Activated CD4-positive, alpha-beta T cell treated with anti-CD3 and anti-CD28 coated beads for 24 hours (primary cell): ENCODE results near the gene GNB4.

Experiments
- DNase-seq, 2 donors: peaks; one replicate each; pipeline ENCODE4 v3.0.0-alpha.2; 2020; ENCODE audit warnings: low read depth in 2 of 2

Gene GNB4

GRCh38 chr3:179436517-179436916, 14.8 kb downstream of the GNB4 start:
- no peak for DNase-seq

DNA sequence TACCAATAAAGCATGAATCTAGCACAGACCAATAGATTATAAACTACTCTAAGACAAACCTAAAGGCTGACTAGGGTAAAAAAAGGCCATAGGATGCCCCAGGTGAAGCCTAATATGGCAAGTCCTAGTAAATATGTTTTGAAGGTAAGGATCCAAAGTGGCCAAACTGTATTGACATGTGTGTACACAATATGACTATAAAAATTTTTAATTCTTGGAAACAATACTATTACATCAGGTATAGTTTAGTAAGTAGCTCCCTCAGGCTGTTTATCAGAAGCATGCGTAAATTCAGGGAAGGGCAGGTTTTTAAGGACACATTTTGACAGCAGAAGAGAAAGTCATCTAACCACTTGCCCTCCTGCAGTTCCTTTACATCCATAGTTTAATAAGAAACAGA, 18.8 kb downstream of the GNB4 start:
- DNase-seq = no peak

GRCh38 chr3:179432021-179432420, 19.2 kb downstream of the GNB4 start:
- no peak for DNase-seq

DNA sequence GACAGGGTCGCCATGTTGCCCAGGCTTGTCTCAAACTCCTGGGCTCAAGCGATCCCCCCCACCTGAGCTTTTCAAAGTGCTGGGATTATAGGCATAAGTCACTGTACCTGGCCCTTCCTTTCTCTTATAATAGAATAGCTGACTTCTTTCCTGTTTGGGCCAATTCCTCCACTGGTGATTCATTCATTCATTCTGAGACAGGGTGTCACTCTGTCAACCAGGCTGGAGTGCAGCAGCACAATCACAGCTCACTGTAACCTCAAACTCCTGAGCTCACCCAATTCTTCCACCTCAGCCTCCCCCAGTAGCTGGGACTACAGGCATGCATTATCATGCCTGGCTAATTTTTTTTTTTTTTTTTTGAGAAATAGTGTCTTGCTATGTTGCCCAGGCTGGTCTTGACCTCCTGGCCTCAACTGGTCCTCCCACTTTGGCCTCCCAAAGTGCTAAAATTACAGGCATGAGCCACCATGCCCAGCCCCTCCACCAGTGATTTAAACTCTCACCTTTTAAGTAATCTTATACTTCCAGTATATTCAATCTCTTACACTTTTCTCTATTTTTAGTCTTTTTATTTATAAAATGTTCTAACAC, 20.9 kb downstream of the GNB4 start:
- DNase-seq = no peak

DNA sequence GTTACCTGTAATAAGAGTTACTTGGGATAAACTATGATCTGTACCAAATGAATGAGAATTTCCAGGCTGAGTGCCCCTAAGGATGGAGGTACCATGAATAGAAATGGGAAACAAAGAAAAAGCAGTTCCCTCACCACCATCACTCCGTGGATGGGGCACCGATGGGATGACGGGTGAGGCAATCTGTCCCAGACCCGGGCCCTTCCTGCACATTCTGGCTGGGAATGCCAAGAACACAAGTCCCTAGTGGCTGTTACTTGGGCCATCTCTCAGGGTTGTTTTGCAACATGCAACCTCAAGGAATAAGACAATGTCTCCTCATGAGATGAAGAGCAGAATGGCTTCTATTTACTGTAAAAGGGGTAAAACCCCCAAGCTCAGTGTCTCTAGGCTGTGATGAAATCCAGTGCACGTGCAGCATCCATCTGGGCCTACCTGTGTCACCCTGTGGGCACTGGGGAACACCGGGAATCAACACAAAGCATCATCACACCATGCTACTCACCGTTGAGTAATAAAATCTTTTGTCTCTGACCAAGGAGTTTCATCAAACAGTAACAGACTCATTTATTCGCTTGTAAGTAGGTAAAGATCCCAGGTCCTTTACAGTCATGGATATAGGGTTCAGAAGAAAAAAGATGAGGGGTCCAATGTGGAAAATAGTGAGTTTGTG, 22.3 kb downstream of the GNB4 start:
- no peak for DNase-seq

DNA sequence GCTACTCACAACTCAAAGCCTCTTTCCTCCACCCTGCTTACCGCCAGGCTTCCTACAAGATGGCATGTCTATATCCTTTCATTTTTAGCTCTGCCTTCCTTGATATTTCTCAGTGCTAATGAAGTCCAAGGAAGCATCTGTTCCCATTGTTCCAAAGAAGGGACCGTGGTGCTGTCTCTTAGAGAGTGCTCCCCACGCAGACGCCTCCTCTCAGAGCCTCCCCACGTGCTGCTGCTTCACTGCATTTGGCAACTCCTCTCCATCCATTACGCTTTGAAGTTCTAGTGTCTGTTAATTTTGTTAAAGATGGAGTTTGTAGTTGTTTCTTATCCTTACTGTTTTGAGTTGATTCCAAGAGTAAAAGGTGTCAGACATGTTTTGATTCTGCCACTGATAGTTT, 26.2 kb downstream of the GNB4 start:
- DNase-seq = no peak

- no peak for DNase-seq
Measured at GRCh38 chr3:179421500-179421899, 29.8 kb downstream of the GNB4 start.

GRCh38 chr3:179418610-179419009, 32.7 kb downstream of the GNB4 start:
- no peak for DNase-seq

DNA sequence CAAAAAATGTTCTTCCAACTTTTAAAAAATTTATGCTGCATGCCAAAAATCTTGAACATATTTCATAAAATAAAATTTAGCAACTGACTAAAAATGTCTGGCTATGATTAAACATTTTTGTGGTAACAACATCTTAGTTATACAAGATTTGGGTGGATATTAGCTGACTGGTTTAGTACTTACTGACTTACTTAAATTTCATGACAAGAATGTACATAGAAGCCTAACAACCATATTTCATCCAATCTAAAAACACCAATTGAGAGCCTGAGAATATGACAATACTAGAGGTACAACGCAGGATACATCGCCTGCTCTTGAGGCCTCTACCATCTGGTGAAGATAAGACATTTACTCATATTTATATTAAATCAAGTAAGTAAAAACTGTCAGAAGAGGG, 34.6 kb downstream of the GNB4 start:
- no peak for DNase-seq

GRCh38 chr3:179415377-179415776, 35.9 kb downstream of the GNB4 start:
- no peak for DNase-seq

DNA sequence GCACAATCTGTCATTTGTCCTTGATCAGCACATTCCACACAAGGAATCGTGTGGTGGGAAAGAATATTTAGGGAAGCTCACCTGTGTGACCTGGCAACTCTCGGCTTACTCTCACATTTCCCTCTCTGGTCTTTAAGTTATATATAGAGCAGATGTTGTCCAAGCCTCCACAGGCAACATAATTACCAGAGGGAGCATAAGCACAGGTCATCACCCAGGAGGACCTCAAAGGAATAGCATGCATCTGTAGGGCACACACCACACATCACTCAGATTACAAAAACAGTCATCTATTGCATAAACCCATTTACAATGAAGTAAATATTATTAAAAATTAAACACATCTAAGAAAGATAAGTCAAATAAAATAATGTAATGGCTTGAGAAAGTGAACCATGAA, 36.5 kb downstream of the GNB4 start:
- DNase-seq = no peak

DNA sequence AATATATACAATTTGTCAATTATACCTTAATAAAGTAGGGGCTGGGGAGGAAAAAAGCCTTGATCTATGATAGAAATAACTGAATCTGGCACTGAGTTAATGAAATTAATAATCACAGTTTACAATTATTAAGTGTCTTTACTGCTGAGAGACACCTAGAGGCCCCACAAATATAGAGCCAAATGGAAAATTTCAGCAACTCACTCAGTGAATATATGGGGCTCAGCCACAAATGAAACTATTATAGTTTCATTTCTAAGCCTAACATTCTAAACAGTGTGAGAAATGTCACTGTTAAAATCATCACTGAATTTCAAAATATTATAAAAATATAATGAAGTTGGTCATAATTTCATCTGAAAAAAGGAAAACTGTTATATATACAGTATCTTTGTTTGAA, 40.3 kb downstream of the GNB4 start:
- DNase-seq = no peak

- DNase-seq = no peak
Measured at GRCh38 chr3:179410331-179410730, 40.9 kb downstream of the GNB4 start.

- no peak for DNase-seq
Measured at GRCh38 chr3:179404307-179404706, 47.0 kb downstream of the GNB4 start.

- DNase-seq = no peak
Measured at GRCh38 chr3:179402963-179403362, 48.3 kb downstream of the GNB4 start.

GRCh38 chr3:179401561-179401960, 49.7 kb downstream of the GNB4 start:
- no peak for DNase-seq

DNA sequence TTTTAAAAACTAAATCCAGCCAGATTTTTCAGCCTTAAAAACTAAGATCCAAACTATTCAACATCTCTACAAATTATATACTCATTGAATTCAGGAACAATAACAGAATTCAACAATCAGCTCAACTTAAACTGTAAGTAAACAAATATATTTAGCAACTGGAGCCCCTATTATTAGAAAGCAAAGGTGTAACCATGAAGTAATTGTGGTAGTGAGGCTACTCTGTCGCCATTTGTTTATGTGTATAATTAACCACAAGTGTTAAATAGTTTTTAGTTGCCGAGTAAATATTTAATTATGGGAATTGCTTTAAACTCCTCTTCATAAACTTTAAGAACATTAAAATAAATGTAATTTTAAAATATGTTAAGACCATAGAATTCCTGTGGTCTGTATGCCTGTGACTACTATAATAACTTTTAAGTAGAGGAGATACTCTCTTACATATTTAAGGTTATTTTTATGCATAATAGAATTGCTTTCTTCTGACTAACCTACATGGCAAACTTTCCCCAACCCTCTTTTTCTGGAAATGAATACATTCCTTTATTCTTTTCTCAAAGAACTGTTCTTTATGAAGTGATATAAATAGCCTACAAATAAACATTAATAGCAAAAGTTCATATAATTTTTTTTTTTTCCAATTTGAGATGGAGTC, 52.6 kb downstream of the GNB4 start:
- no peak for DNase-seq

DNA sequence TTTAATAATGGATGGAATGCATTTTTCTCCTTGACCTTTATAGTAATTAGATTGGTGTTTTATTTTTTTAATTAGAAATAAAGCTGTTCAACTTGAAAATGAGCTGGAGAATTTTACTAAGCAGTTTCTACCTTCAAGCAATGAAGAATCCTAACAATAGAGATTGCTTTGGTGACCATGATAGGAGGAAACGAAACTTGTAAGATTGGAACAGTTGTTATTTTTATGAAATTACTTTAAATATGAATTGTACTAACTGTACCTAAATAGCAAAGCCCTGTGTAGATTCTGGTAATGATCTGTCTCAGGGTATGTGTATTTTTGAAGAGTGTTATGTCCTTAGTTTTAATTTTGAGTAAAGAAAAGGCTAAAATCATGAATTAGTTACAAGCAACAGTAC, 59.4 kb downstream of the GNB4 start:
- DNase-seq = no peak

DNA sequence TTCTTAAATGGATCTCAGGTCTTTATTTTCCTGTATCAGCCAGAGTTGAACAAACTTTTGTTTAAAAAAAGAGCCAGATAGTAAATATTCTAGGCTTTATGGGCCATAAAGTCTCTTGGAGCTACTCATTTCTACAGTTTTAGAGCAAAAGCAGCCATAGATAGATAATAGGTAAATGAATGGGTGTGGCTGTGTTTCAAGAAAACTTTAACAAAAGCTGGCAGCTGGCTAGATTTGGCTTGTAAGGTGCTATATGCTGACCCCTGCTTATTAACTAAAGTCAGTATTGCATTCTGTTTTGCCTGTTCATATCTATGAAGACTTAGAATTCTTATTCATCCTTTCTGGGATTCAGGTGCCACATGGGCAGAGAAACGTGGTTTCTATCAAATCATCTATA, 74.8 kb downstream of the GNB4 start:
- no peak for DNase-seq

DNA sequence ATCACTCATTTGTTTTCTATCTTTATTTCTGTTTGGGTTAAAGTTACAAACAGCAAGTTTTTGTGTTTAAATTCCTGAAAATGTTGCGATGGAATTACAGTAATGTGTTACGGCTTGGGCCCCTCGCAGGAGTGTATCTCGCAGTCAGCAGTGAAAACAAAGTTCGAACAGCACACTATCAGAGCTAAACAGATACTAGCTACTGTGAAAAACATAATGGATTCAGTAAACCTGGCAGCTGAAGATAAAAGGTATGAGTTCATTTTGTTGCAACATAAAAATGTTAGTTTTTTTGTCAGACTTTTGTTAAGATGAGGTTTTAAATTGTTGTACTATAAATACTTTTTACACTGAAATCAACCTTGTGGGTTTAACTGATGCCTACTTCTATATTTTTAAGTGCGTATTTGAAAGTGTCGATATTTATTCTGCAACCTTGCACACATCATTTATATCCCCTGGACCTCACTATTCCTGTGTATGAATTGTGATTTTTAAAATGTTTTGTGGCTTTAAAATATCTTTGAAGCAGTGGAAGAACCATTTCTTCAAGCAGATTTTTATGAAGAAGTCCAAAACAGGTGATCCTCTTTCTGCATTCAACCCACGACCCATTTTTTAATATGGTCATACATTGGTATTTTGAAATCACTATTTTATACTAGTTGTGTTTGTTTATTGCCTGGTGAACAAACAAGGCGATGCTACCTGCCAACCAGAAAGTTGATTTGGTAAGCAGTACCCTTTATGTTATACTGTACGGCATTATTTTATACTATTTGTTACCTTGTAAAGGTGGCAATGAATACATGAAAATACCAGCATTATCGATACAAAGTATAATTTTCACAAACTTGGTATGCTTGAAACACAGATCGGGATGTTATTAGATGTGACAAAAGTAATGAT, 75.9 kb downstream of the GNB4 start:
- no peak for DNase-seq

- no peak for DNase-seq
Measured at GRCh38 chr3:179373938-179374337, 77.3 kb downstream of the GNB4 start.

GRCh38 chr3:179369621-179370020, 81.6 kb downstream of the GNB4 start:
- no peak for DNase-seq
